Lower leg skin (tissue), 3 donors: ENCODE results near the gene SLC6A4.

Source experiments
- CTCF ChIP-seq, 3 donors: fragments of 450-650 bp; IDR thresholded peaks; one replicate each; pipeline ENCODE4 v1.5.1; 2016; ENCODE audit warnings: antibody characterized with exemption in 3 of 3, mild to moderate bottlenecking in 3 of 3, moderate library complexity in 2 of 3
- POLR2A ChIP-seq, 2 donors: fragments of 450-650 bp; IDR thresholded peaks; one replicate each; pipeline ENCODE4 v1.6.1; 2016 to 2017; ENCODE audit warnings: antibody characterized with exemption in 2 of 2, mild to moderate bottlenecking in 1 of 2, moderate library complexity in 1 of 2

- TF ChIP-seq CTCF (IDR thresholded peaks at IDR 0.05): no peak
- TF ChIP-seq POLR2A (IDR thresholded peaks at IDR 0.05): no peak
These were observed 35.9 kb downstream of the SLC6A4 start for GRCh38 chr17:30199600-30199999.
